A673 (cell line): ENCODE data around the gene SH2D3C. TPM values are rescaled to one million over a fixed set of nuclear protein-coding genes. Genes with fewer than 3 reads are reported as not detected.

Source experiments
- BruUV-seq: library from RNA; stranded (reverse); fragments of 400-500 nt; replicated peaks from 2 replicates; lab custom pipeline; 2021; lab: Mats Ljungman, UMichigan
- CTCF ChIA-PET: fragments of 300-600 bp; sonication (Branson Sonifier 250); formaldehyde crosslinking; loops from one replicate; lab custom pipeline; 2022; ENCODE audit warnings: antibody characterized with exemption; lab: Charles Lee
- POLR2A ChIA-PET: fragments of 300-600 bp; sonication (Branson Sonifier 250); formaldehyde crosslinking; loops from one replicate; lab custom pipeline; 2022; ENCODE audit warnings: antibody characterized with exemption; ENCODE audit not compliant: low non-redundant PET; lab: Charles Lee
- DNase-seq: peaks from one replicate; pipeline ENCODE4 v3.0.0-alpha.2; 2015; ENCODE audit warnings: low spot score
- H3K27ac ChIP-seq: fragments of 200-600 bp; sonication (generic); 2 replicates; pipeline ENCODE4 v1.5.1; 2016; ENCODE audit warnings: mixed run types, low read depth, mild to moderate bottlenecking, mixed read lengths, antibody characterized with exemption, low read length; ENCODE audit not compliant: poor library complexity, severe bottlenecking
- H3K27me3 ChIP-seq: fragments of 200-600 bp; sonication (generic); replicated peaks from 2 replicates; pipeline ENCODE4 v1.6.1; 2017; ENCODE audit warnings: mixed run types, low read depth, mild to moderate bottlenecking, mixed read lengths, antibody characterized with exemption, low read length; ENCODE audit not compliant: insufficient read depth, poor library complexity
- H3K36me3 ChIP-seq: fragments of 200-600 bp; sonication (generic); 2 replicates; pipeline ENCODE4 v1.6.1; 2016; ENCODE audit warnings: mixed run types, mild to moderate bottlenecking, mixed read lengths, antibody characterized with exemption, low read length; ENCODE audit not compliant: insufficient read depth, poor library complexity, severe bottlenecking
- H3K4me1 ChIP-seq: fragments of 200-600 bp; sonication (generic); 2 replicates; pipeline ENCODE4 v1.6.1; 2017; ENCODE audit warnings: mixed run types, mild to moderate bottlenecking, mixed read lengths, antibody characterized with exemption, low read length; ENCODE audit not compliant: insufficient read depth, poor library complexity, severe bottlenecking
- H3K4me3 ChIP-seq: fragments of 200-600 bp; sonication (generic); 2 replicates; pipeline ENCODE4 v1.5.1; 2016; ENCODE audit warnings: low read depth, mixed run types, mild to moderate bottlenecking, mixed read lengths, low read length; ENCODE audit not compliant: poor library complexity, severe bottlenecking
- H3K9me3 ChIP-seq: fragments of 200-600 bp; sonication (generic); 2 replicates; pipeline ENCODE4 v1.6.1; 2016; ENCODE audit warnings: mixed run types, low read depth, mild to moderate bottlenecking, mixed read lengths, antibody characterized with exemption, low read length; ENCODE audit not compliant: poor library complexity, severe bottlenecking
- CTCF ChIP-seq: fragments of 300-800, 200-600 bp; sonication (generic); conservative IDR thresholded peaks from 2 replicates; pipeline ENCODE4 v1.5.1; 2017; ENCODE audit warnings: low read depth, mild to moderate bottlenecking, antibody characterized with exemption, low read length, moderate library complexity, mixed read lengths
- EZH2 ChIP-seq: fragments of 200-600 bp; sonication (generic); IDR thresholded peaks from 2 replicates; pipeline ENCODE4 v1.6.1; 2017; ENCODE audit warnings: borderline replicate concordance, low read depth, mild to moderate bottlenecking, mixed read lengths, antibody characterized with exemption, low read length; ENCODE audit not compliant: poor library complexity, severe bottlenecking
- intact Hi-C: fragments of 100-400 bp; cut with micrococcal nuclease; formaldehyde crosslinking; loops from one replicate; pipeline ENCODE4 v1.10.0; 2022; ENCODE audit not compliant: unreplicated experiment
- total RNA-seq: library from RNA; stranded (reverse); gene quantifications from 2 replicates; pipeline ENCODE4 v1.2.3, GENCODE V29; 2021

SH2D3C gene
- total RNA-seq, 1 experiment from 2014 or later = not detected

GRCh38 chr9:127711831-127712274 is 66.6 kb downstream of the SH2D3C start:
- no peak for DNase-seq
- TF ChIP-seq EZH2 (no peak), CTCF (no peak)
- Histone ChIP-seq H3K4me3 (no peak overlapping the region), H3K9me3 (no peaks in the 10 kb centered on the region), H3K36me3 (no peaks in the 10 kb centered on the region), H3K27ac (no peak overlapping the region), H3K27me3 (no peaks in the 10 kb centered on the region), H3K4me1 (no peaks in the 10 kb centered on the region)
- ChIA-PET POLR2A (no interaction called here), CTCF (interaction anchor here (0.5 kb wide), 1 partner anchor 205 kb away, joined by 8 read pairs; the partner anchor contains the start of gene ST6GALNAC4)
- no TSS peak for BruUV-seq
- intact Hi-C loops = no loop called here

DNA sequence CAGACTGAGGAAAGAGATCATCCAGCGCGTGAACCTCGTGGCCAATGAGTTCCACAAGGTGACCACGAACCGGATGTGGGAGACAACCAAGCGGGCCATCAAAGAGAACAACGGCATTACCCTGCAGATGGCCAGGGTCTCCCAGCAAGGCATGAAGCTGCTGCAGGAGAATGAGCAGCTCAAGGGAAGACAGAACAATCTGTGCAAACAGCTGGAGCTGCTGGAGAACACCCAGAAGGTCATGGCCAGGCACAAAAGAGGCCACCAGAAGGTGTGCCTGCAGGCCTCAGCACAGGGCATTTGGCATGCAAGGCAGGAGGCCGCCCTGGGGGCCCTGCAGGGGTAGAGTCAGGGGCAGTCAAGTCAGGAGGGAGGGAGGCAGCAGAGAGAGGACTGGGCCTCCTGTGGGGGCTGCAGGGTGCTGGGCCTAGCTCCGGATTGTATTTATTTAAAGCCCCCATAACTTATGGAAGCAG is 67.2 kb downstream of the SH2D3C start:
- BruUV-seq = no TSS peak

DNA sequence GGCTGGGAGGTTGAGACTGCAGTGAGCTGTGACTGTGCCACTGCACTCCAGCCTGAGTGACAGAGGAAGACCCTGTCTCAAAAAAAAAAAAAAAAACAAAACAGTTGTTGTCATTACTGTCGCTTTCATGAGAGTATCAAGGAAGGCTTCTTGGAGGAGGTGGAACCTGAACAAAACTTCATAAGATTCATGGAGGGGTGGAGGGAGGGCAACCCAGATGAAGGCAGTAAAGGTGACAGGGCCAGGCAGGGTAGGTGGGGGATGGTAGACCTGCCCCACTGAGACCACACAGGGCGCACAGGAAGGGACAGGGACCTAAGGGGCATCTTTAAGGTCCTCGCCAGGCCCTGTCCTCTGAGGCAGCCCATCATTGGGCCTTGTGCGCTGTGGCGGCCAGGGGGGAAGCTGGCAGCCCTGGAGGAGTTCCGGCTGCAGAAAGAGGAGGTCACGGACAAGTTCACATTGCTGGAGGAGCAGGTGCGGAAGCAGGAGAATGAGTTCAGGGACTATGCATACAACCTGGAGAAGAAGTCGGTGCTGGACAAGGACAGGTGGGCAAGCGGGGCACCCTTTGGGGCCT is 68.2 kb downstream of the SH2D3C start:
- Histone ChIP-seq H3K36me3 (no peaks in the 10 kb centered on the region), H3K4me3 (no peak overlapping the region), H3K4me1 (no peaks in the 10 kb centered on the region), H3K27me3 (no peaks in the 10 kb centered on the region), H3K9me3 (no peaks in the 10 kb centered on the region), H3K27ac (no peak overlapping the region)
- CTCF ChIA-PET = no interaction called here
- POLR2A ChIA-PET = no interaction called here
- intact Hi-C loops = no loop called here
- TF ChIP-seq CTCF (no peak), EZH2 (no peak)
- BruUV-seq = no TSS peak
- no peak for DNase-seq

More for the DNA sequence above, 67.2 kb downstream of the SH2D3C start:
- TF ChIP-seq EZH2 (no peak), CTCF (no peak)
- no peaks in the 10 kb centered on the region for H3K27me3 ChIP-seq
- H3K36me3 ChIP-seq = no peaks in the 10 kb centered on the region
- no peak overlapping the region for H3K4me3 ChIP-seq
- no peaks in the 10 kb centered on the region for H3K4me1 ChIP-seq
- ChIA-PET CTCF (interaction anchor here (0.5 kb wide), 1 partner anchor 206 kb away, joined by 8 read pairs; the partner anchor contains the start of gene ST6GALNAC4), POLR2A (no interaction called here)
- intact Hi-C loops = no loop called here
- no peak for DNase-seq
- no peak overlapping the region for H3K27ac ChIP-seq
- H3K9me3 ChIP-seq = no peaks in the 10 kb centered on the region
